ENCODE measurements around the gene KCNB1.

GRCh38 chr20:49496553-49497397 is 14.3 kb upstream of the KCNB1 start:
- TF ChIP-seq, protein P1, sequence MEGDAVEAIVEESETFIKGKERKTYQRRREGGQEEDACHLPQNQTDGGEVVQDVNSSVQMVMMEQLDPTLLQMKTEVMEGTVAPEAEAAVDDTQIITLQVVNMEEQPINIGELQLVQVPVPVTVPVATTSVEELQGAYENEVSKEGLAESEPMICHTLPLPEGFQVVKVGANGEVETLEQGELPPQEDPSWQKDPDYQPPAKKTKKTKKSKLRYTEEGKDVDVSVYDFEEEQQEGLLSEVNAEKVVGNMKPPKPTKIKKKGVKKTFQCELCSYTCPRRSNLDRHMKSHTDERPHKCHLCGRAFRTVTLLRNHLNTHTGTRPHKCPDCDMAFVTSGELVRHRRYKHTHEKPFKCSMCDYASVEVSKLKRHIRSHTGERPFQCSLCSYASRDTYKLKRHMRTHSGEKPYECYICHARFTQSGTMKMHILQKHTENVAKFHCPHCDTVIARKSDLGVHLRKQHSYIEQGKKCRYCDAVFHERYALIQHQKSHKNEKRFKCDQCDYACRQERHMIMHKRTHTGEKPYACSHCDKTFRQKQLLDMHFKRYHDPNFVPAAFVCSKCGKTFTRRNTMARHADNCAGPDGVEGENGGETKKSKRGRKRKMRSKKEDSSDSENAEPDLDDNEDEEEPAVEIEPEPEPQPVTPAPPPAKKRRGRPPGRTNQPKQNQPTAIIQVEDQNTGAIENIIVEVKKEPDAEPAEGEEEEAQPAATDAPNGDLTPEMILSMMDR (conservative IDR thresholded peaks at IDR 0.05; ENCODE audit: low read depth, low read length) = no peak
- TF ChIP-seq RCOR1 (IDR thresholded peaks at IDR 0.05; ENCODE audit: insufficient replicate concordance, low read length) (no peak), MXI1 (IDR thresholded peaks at IDR 0.05; ENCODE audit: borderline replicate concordance, low read depth, low read length) (no peak), USF2 (IDR thresholded peaks at IDR 0.05; ENCODE audit: low read depth, low read length) (no peak), POLR2A (IDR thresholded peaks at IDR 0.05; ENCODE audit: low read depth, low read length) (no peak)

All from IMR-90 (cell line).